Frontal cortex (tissue), 4 donors: ENCODE results near the gene FUZ. TPM values are rescaled to one million over a fixed set of nuclear protein-coding genes. Genes with fewer than 3 reads are reported as not detected.

Experiments
- DNase-seq, 2 donors: peaks; one replicate each; pipeline ENCODE4 v3.0.0; 2012; ENCODE audit warnings: low spot score in 2 of 2
- FAIRE-seq: peaks from 2 replicates; lab custom pipeline; 2012; peaks lifted over from hg19 to GRCh38; lab: Jason Lieb, UNC
- small RNA-seq: library from RNA; depleted of rRNA; stranded (forward); fragments of <200 nt; gene quantifications from one replicate; pipeline ENCODE3, GENCODE V24; 2014
- total RNA-seq: library from RNA; depleted of rRNA; stranded (reverse); fragments of >200 nt; gene quantifications from one replicate; pipeline ENCODE4 v1.2.3, GENCODE V29; 2014
- donor health status: control.
- donor health status: control.
- donor health status: control.

Gene FUZ
- total RNA-seq, 1 donor from 2014 or later = 17.5 TPM

DNA sequence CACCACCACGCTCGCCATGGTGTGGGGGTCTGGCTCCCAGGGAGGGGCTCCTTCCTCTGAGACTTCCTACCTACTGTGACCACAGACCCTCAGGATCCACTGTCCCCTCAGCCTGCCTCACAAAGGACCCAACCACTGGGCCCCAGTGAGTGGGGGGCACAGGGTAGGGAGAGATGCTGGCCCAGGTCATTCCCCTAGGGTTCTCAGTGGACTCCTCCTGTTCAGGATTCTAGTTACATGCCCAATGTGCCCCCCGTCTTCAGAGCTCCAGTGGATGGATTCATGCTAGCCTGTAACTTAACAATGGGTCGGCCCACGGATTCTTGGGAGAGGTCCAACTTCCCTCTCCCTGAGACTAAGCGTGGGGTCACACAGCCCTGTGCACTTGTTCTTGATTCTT, 49.9 kb downstream of the FUZ start, which contains the start of gene TSKS:
TSS of gene TSKS (minus strand) at position 77 of the 400 bp plus-strand sequence. CDS start at position 18, 59 bp downstream.
- no peak for FAIRE-seq
- no peak for DNase-seq

DNA sequence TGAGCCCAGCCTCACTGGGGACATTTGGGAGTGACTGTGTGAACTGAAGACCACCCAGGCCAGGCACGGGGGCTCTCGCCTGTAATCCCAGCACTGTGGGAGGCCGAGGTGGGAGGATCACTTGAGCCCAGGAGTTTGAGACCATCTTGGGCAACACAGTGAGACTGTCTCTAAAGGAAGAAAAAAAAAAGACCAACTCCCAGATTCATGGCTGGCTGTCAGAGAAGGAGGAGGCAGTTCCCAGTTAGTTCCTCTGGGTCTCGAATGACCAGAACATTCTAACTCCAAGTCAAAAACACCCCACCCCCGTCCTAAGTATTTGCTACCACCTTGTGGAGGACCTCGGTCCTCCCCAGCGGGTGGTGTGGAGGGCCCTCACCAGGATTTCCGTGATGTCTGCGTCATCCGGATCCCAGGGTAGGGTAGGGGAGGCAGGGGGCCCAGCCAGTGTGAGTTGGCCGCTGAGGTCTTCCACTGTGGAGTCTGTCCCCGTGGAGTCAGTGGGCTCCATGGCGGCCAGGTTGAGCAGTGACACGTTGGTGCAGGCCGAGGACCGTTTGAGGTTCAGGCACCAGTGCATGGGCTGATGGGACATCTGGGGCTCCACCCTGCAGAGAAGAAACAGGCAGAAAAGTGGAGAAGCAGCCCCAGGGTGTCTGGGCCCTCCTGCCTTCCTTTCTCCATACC, 51.3 kb downstream of the FUZ start:
- DNase-seq (no peak), FAIRE-seq (no peak)

DNA sequence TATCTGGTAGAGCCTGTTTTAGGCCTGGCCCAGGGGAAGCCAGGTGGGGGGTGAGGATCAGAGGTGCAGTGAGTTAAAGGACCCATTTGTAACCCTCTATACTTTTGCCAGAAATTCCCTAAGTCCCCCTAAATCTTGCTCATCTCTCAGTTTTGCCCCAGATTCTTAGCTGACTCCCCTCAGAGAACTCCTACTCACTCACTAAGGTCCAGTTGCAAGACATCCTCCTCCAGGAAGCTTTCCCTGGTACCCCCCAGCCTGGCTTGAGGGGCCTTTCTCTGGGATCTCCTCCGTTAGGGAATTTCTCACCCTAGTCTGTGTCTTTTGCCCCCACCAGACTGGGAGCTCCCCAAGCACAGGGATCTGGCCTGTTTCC, 51.9 kb downstream of the FUZ start:
- DNase-seq (no peak), FAIRE-seq (no peak)

GRCh38 chr19:49758292-49758691, 54.8 kb downstream of the FUZ start:
- DNase-seq = no peak
- no peak for FAIRE-seq

Small RNA genes within 50 kb of the gene (small RNA-seq; reads per million reads assigned to genes)
- gene MIR4749 = not detected
- gene MIR6799 = not detected
- gene RNU6-841P = not detected

Other genes with a start within 250 kb of the FUZ start
- 33.4 TPM for gene NOSIP, start 232.7 kb downstream of the FUZ start, total RNA-seq
- gene PRRG2, start 232.0 kb downstream of the FUZ start, total RNA-seq = 0.41 TPM
- 5.7 TPM for gene PRR12, start 222.1 kb downstream of the FUZ start, total RNA-seq
- gene RRAS, start 173.1 kb downstream of the FUZ start, total RNA-seq = 0.82 TPM
- 9.4 TPM for gene SCAF1, start 171.1 kb downstream of the FUZ start, total RNA-seq
- 10.2 TPM for gene IRF3, start 147.4 kb downstream of the FUZ start, total RNA-seq
- gene BCL2L12, start 147.4 kb downstream of the FUZ start, total RNA-seq = 1.2 TPM
- 248 TPM for gene PRMT1, start 136.0 kb downstream of the FUZ start, total RNA-seq
- 0.82 TPM for gene ADM5, start 123.7 kb downstream of the FUZ start, total RNA-seq
- 39.9 TPM for gene CPT1C, start 122.2 kb downstream of the FUZ start, total RNA-seq
- not detected for gene TSKS, start 50.0 kb downstream of the FUZ start, total RNA-seq
- gene AP2A1, start 46.3 kb downstream of the FUZ start, total RNA-seq = 50.5 TPM
- 14.3 TPM for gene MED25, start 5.0 kb upstream of the FUZ start, total RNA-seq
- gene PTOV1, start 37.9 kb upstream of the FUZ start, total RNA-seq = 109 TPM
- gene PNKP, start 54.3 kb upstream of the FUZ start, total RNA-seq = 23.2 TPM
- gene AKT1S1, start 64.1 kb upstream of the FUZ start, total RNA-seq = 4.1 TPM
- 5.7 TPM for gene TBC1D17, start 64.4 kb upstream of the FUZ start, total RNA-seq
- 0.41 TPM for gene IL4I1, start 83.6 kb upstream of the FUZ start, total RNA-seq
- gene ATF5, start 115.9 kb upstream of the FUZ start, total RNA-seq = 10.6 TPM
- gene NUP62, start 116.2 kb upstream of the FUZ start, total RNA-seq = 22.0 TPM
- gene SIGLEC11, start 147.9 kb upstream of the FUZ start, total RNA-seq = under 0.01 TPM
- gene VRK3, start 212.1 kb upstream of the FUZ start, total RNA-seq = 17.1 TPM
- 11.0 TPM for gene ZNF473, start 212.7 kb upstream of the FUZ start, total RNA-seq